ENCODE data around the gene GPD2. TPM values are rescaled to one million over a fixed set of nuclear protein-coding genes. Genes with fewer than 3 reads are reported as not detected.

Gene GPD2
- total and polyA plus RNA-seq, 2 of the 8 experiments (the other 6 are each of a cell fraction or from before 2014, with no cell fraction given): 8.4 to 43.1 TPM

GRCh38 chr2:156536534-156536933, 100.4 kb downstream of the GPD2 start:
- CTCF ChIA-PET (ENCODE audit: partially characterized antibody): interaction anchor here (0.6 to 0.8 kb wide), 2 partner anchors 10 to 202 kb away, joined by 3 to 5 read pairs; no protein-coding TSS in a partner anchor
- TF ChIP-seq JUN (IDR thresholded peaks at IDR 0.05; ENCODE audit: low read depth, low read length): no peak
- no peak for TF ChIP-seq JUND (IDR thresholded peaks at IDR 0.05; ENCODE audit: low read length)
- TF ChIP-seq RAD21 (IDR thresholded peaks at IDR 0.05 in 1 of 2, conservative IDR thresholded peaks at IDR 0.05 in 1 of 2; ENCODE audit: low read depth in 2 of 2, low read length in 2 of 2): no peak
- TF ChIP-seq PHF8 (conservative IDR thresholded peaks at IDR 0.05; ENCODE audit: low read depth, low read length): no peak
- TF ChIP-seq YY1 (IDR thresholded peaks at IDR 0.05; ENCODE audit: low read depth, low read length): no peak
- no peak for TF ChIP-seq CREB1 (IDR thresholded peaks at IDR 0.05)
- no peak for TF ChIP-seq SAP30 (IDR thresholded peaks at IDR 0.05; ENCODE audit: insufficient read depth, insufficient replicate concordance, low read length)
- no peak for TF ChIP-seq SRF (IDR thresholded peaks at IDR 0.05; ENCODE audit: low read depth, low read length)
- TF ChIP-seq SIX5 (IDR thresholded peaks at IDR 0.05; ENCODE audit: low read depth, low read length): no peak
- TF ChIP-seq BRCA1 (IDR thresholded peaks at IDR 0.05; ENCODE audit: low read depth, low read length): no peak
- no peak for TF ChIP-seq BACH1 (IDR thresholded peaks at IDR 0.05; ENCODE audit: low read length)
- no peak for TF ChIP-seq EP300 (IDR thresholded peaks at IDR 0.05; ENCODE audit: borderline replicate concordance in 1 of 2, low read depth in 2 of 2, low read length in 2 of 2)
- TF ChIP-seq CBX5 (IDR thresholded peaks at IDR 0.05; ENCODE audit: low read depth, low read length): no peak
- TF ChIP-seq SP4 (IDR thresholded peaks at IDR 0.05; ENCODE audit: low read length): no peak
- no peak for TF ChIP-seq NANOG (IDR thresholded peaks at IDR 0.05; ENCODE audit: insufficient read depth, low read depth, low read length, poor library complexity, severe bottlenecking)

More at GRCh38 chr2:156536534-156536933, 100.4 kb downstream of the GPD2 start:
- no peak overlapping the region for H2BK12ac ChIP-seq (ENCODE audit: low read depth, low read length)
- H3K27me3 ChIP-seq (replicated peaks in 1 of 4; ENCODE audit: control insufficient read depth in 3 of 4, extremely low read depth in 1 of 4, insufficient read depth in 3 of 4, low read length in 3 of 4): no peaks in the 10 kb centered on the region
- H3K79me1 ChIP-seq (ENCODE audit: low read depth, low read length): no peaks in the 10 kb centered on the region; the same call in 1 of the 2 replicates
- no peak overlapping the region for H3K14ac ChIP-seq (ENCODE audit: insufficient read length)
- H3K9me3 ChIP-seq (ENCODE audit: insufficient read depth in 2 of 2, low read depth in 1 of 2, low read length in 1 of 2): no peaks in the 10 kb centered on the region
- H3K18ac ChIP-seq (ENCODE audit: extremely low read depth, low read length): no peak overlapping the region
- no peak overlapping the region for H4K5ac ChIP-seq (ENCODE audit: insufficient read length, low read depth, low read length)
- no peaks in the 10 kb centered on the region for H4K20me1 ChIP-seq (replicated peaks in 1 of 2; ENCODE audit: control insufficient read depth in 1 of 2, insufficient read depth in 2 of 2, low read length in 2 of 2)
- H3K27ac ChIP-seq (ENCODE audit: low read depth, low read length): no peak overlapping the region
- no peak overlapping the region for H3K56ac ChIP-seq (replicated peaks; ENCODE audit: insufficient read length, low read depth, low read length)
- no peak overlapping the region for H3K4me2 ChIP-seq (ENCODE audit: insufficient read depth in 1 of 2, low read depth in 2 of 2, low read length in 2 of 2)
- H3K4me3 ChIP-seq (ENCODE audit: extremely low read depth in 1 of 4, insufficient read depth in 2 of 4, low read depth in 3 of 4, low read length in 4 of 4): no peak overlapping the region
- DNase-seq (ENCODE audit: low read depth in 1 of 2, low spot score in 2 of 2) (no peak), FAIRE-seq (no peak)
- no peak overlapping the region for H3K23ac ChIP-seq (ENCODE audit: insufficient read length)
- H2BK20ac ChIP-seq (ENCODE audit: low read length): no peak overlapping the region
- H4K8ac ChIP-seq (ENCODE audit: extremely low read depth, insufficient read depth, low read length): no peak overlapping the region
- no peak overlapping the region for H2AK5ac ChIP-seq (ENCODE audit: low read depth, low read length)
- no peak overlapping the region for H4K91ac ChIP-seq (replicated peaks; ENCODE audit: insufficient read length, low read length)
- no peaks in the 10 kb centered on the region for H3K36me3 ChIP-seq (ENCODE audit: control insufficient read depth in 2 of 4, insufficient read depth in 4 of 4, low read length in 3 of 4)
- POLR2A ChIA-PET (ENCODE audit: partially characterized antibody): no interaction called here
- WGBS, 2 experiments (ENCODE audit: extremely low coverage in 1 of 2, insufficient coverage in 1 of 2, insufficient read length in 1 of 2, insufficient replicate concordance in 2 of 2, low coverage in 1 of 2, low lambda C conversion rate in 2 of 2, missing lambda C conversion rate in 1 of 2): 90% methylated on average over 2 of the region's 2 CpGs; no CpG with 5 or more reads in 1 of the 2 experiments
- no peaks in the 10 kb centered on the region for H3K79me2 ChIP-seq (ENCODE audit: control insufficient read depth in 1 of 2, insufficient read depth in 2 of 2, low read length in 2 of 2)
- no peak overlapping the region for H2AFZ ChIP-seq (ENCODE audit: low read length)
- H2BK120ac ChIP-seq (replicated peaks; ENCODE audit: low read depth, low read length): no peak overlapping the region
- no peak overlapping the region for H2BK5ac ChIP-seq (ENCODE audit: low read depth, low read length)
- H2BK15ac ChIP-seq (ENCODE audit: low read length): no peak overlapping the region
- no peaks in the 10 kb centered on the region for H3K23me2 ChIP-seq (ENCODE audit: low read depth, low read length)
- no peak overlapping the region for H3K4ac ChIP-seq (replicated peaks; ENCODE audit: insufficient read length, low read depth, low read length)
- peaks cover 0 to 3% (median 0%) of the 10 kb centered on the region in 4 experiments; a peak in 1 of 7 replicates for H3K4me1 ChIP-seq (replicated peaks in 1 of 4; ENCODE audit: control insufficient read depth in 3 of 4, insufficient read depth in 4 of 4, low read length in 3 of 4)
- H3K9ac ChIP-seq (replicated peaks in 1 of 4; ENCODE audit: extremely low read depth in 1 of 4, low read depth in 3 of 4, low read length in 3 of 4): no peak overlapping the region

Data from H1 (cell line).